Astrocyte (in vitro differentiated cells and primary cell): ENCODE results near the gene GPR32. TPM values are rescaled to one million over a fixed set of nuclear protein-coding genes. Genes with fewer than 3 reads are reported as not detected.

Experiments
- DNase-seq: peaks from one replicate; pipeline ENCODE4 v3.0.0-alpha.2; 2010; ENCODE audit warnings: low read depth
- FAIRE-seq: peaks from 2 replicates; lab custom pipeline; 2011; peaks lifted over from hg19 to GRCh38; lab: Jason Lieb, UNC
- H2AFZ ChIP-seq: 2 replicates; pipeline ENCODE4 v1.6.0; 2012; ENCODE audit warnings: low read depth, low read length, inconsistent platforms
- H3K27ac ChIP-seq: 2 replicates; pipeline ENCODE4 v1.5.1; 2011; ENCODE audit warnings: low read depth, low read length, inconsistent platforms
- H3K27me3 ChIP-seq: 2 replicates; pipeline ENCODE4 v1.6.0; 2011; ENCODE audit warnings: low read length, inconsistent platforms; ENCODE audit not compliant: insufficient read depth
- H3K36me3 ChIP-seq: 2 replicates; pipeline ENCODE4 v1.5.1; 2011; ENCODE audit warnings: low read length, inconsistent platforms; ENCODE audit not compliant: insufficient read depth
- H3K4me1 ChIP-seq: 2 replicates; pipeline ENCODE4 v1.5.1; 2011; ENCODE audit warnings: low read length, inconsistent platforms; ENCODE audit not compliant: insufficient read depth
- H3K4me2 ChIP-seq: 2 replicates; pipeline ENCODE4 v1.6.0; 2012; ENCODE audit warnings: low read length, inconsistent platforms
- H3K4me3 ChIP-seq: 2 replicates; pipeline ENCODE4 v1.5.1; 2011; ENCODE audit warnings: low read depth, mild to moderate bottlenecking, low read length, inconsistent platforms; ENCODE audit not compliant: insufficient read depth
- H3K79me2 ChIP-seq: 2 replicates; pipeline ENCODE4 v1.6.0; 2012; ENCODE audit warnings: mild to moderate bottlenecking, low read length, inconsistent platforms; ENCODE audit not compliant: insufficient read depth
- H3K9ac ChIP-seq: 2 replicates; pipeline ENCODE4 v1.6.0; 2012; ENCODE audit warnings: mild to moderate bottlenecking, low read length, inconsistent platforms
- H3K9me3 ChIP-seq: 2 replicates; pipeline ENCODE4 v1.5.1; 2012; ENCODE audit warnings: low read depth, mild to moderate bottlenecking, low read length, inconsistent platforms; ENCODE audit not compliant: insufficient read depth
- H4K20me1 ChIP-seq: 2 replicates; pipeline ENCODE4 v1.6.0; 2012; ENCODE audit warnings: low read length, inconsistent platforms; ENCODE audit not compliant: insufficient read depth
- H3K27ac Mint-ChIP-seq: one replicate; pipeline ENCODE4 v1.8.0; 2021; ENCODE audit warnings: mild to moderate bottlenecking, mixed read lengths; ENCODE audit not compliant: unreplicated experiment
- H3K27me3 Mint-ChIP-seq: one replicate; pipeline ENCODE4 v1.8.0; 2021; ENCODE audit warnings: low read depth, mixed read lengths; ENCODE audit not compliant: unreplicated experiment
- H3K36me3 Mint-ChIP-seq: one replicate; pipeline ENCODE4 v1.8.0; 2021; ENCODE audit warnings: low read depth, mixed read lengths; ENCODE audit not compliant: unreplicated experiment
- H3K4me1 Mint-ChIP-seq: one replicate; pipeline ENCODE4 v1.8.0; 2021; ENCODE audit warnings: low read depth, mixed read lengths; ENCODE audit not compliant: unreplicated experiment
- H3K4me3 Mint-ChIP-seq: one replicate; pipeline ENCODE4 v1.8.0; 2021; ENCODE audit warnings: mild to moderate bottlenecking, moderate library complexity, mixed read lengths; ENCODE audit not compliant: unreplicated experiment
- H3K9me3 Mint-ChIP-seq: one replicate; pipeline ENCODE4 v1.8.0; 2021; ENCODE audit warnings: mild to moderate bottlenecking, mixed read lengths; ENCODE audit not compliant: unreplicated experiment
- CTCF ChIP-seq: IDR thresholded peaks from 2 replicates; pipeline ENCODE4 v1.5.1; 2011; ENCODE audit warnings: low read depth, mild to moderate bottlenecking, inconsistent platforms, low read length, moderate library complexity; ENCODE audit not compliant: insufficient read depth
- EZH2 ChIP-seq: IDR thresholded peaks from 2 replicates; pipeline ENCODE4 v1.6.1; 2012; ENCODE audit warnings: mild to moderate bottlenecking, low read length, inconsistent platforms; ENCODE audit not compliant: insufficient read depth
- total RNA-seq: library from RNA; stranded (reverse); gene quantifications from 2 replicates; pipeline ENCODE4 v1.2.1, GENCODE V29; 2021

The GPR32 gene
- total RNA-seq, 1 donor from 2014 or later = not detected

GRCh38 chr19:50784710-50785109, 14.4 kb downstream of the GPR32 start:
- H3K27ac ChIP-seq = no peak overlapping the region
- no peaks in the 10 kb centered on the region for H3K9me3 ChIP-seq
- H3K4me3 ChIP-seq = no peak overlapping the region
- no peaks in the 10 kb centered on the region for H3K4me1 Mint-ChIP-seq
- H3K27me3 Mint-ChIP-seq = peaks cover 4% of the 10 kb centered on the region
- H3K36me3 Mint-ChIP-seq = no peaks in the 10 kb centered on the region
- H3K27me3 ChIP-seq = peaks cover 14% of the 10 kb centered on the region
- H3K4me2 ChIP-seq = no peak overlapping the region
- no peaks in the 10 kb centered on the region for H3K4me1 ChIP-seq
- no peak overlapping the region for H3K9ac ChIP-seq
- DNase-seq = no peak
- TF ChIP-seq EZH2 (no peak), CTCF (no peak)
- no peaks in the 10 kb centered on the region for H3K36me3 ChIP-seq
- H3K79me2 ChIP-seq = no peaks in the 10 kb centered on the region
- no peak overlapping the region for H3K4me3 Mint-ChIP-seq
- H4K20me1 ChIP-seq = no peaks in the 10 kb centered on the region
- no peak for FAIRE-seq
- H3K27ac Mint-ChIP-seq = no peak overlapping the region
- no peak overlapping the region for H2AFZ ChIP-seq
- H3K9me3 Mint-ChIP-seq = peaks cover 2% of the 10 kb centered on the region

GRCh38 chr19:50785329-50785728, 15.1 kb downstream of the GPR32 start:
- no peak for DNase-seq
- no peaks in the 10 kb centered on the region for H4K20me1 ChIP-seq
- H3K36me3 ChIP-seq = no peaks in the 10 kb centered on the region
- no peak overlapping the region for H3K9ac ChIP-seq
- no peak overlapping the region for H3K4me3 Mint-ChIP-seq
- no peaks in the 10 kb centered on the region for H3K9me3 ChIP-seq
- H3K4me3 ChIP-seq = no peak overlapping the region
- FAIRE-seq = no peak
- peaks cover 5% of the 10 kb centered on the region for H3K27me3 Mint-ChIP-seq
- no peaks in the 10 kb centered on the region for H3K9me3 Mint-ChIP-seq
- H3K4me1 ChIP-seq = no peaks in the 10 kb centered on the region
- no peak overlapping the region for H3K4me2 ChIP-seq
- no peak overlapping the region for H2AFZ ChIP-seq
- no peak for TF ChIP-seq CTCF
- TF ChIP-seq EZH2 = no peak
- no peak overlapping the region for H3K27ac Mint-ChIP-seq
- H3K4me1 Mint-ChIP-seq = no peaks in the 10 kb centered on the region
- no peaks in the 10 kb centered on the region for H3K36me3 Mint-ChIP-seq
- H3K27me3 ChIP-seq = peaks cover 8% of the 10 kb centered on the region
- H3K27ac ChIP-seq = no peak overlapping the region
- no peaks in the 10 kb centered on the region for H3K79me2 ChIP-seq

- no peak for FAIRE-seq
- no peak within 1 kb of the TSS for H3K27ac Mint-ChIP-seq
- no peak within 1 kb of the TSS for H3K27ac ChIP-seq
- peaks cover 5% of the 10 kb centered on the region for H4K20me1 ChIP-seq
- no peaks in the 10 kb centered on the region for H3K4me1 Mint-ChIP-seq
- peaks cover 3% of the 10 kb centered on the region for H3K36me3 Mint-ChIP-seq
- H3K27me3 Mint-ChIP-seq = peaks cover 5% of the 10 kb centered on the region
- H3K9me3 Mint-ChIP-seq = peaks cover 4% of the 10 kb centered on the region
- no peak for DNase-seq
- H3K9ac ChIP-seq = no peak within 1 kb of the TSS
- no peak within 1 kb of the TSS for H3K4me3 ChIP-seq
- H3K9me3 ChIP-seq = no peaks in the 10 kb centered on the region
- no peak within 1 kb of the TSS for H2AFZ ChIP-seq
- no peak within 1 kb of the TSS for H3K4me2 ChIP-seq
- no peaks in the 10 kb centered on the region for H3K79me2 ChIP-seq
- H3K4me3 Mint-ChIP-seq = no peak within 1 kb of the TSS
- no peaks in the 10 kb centered on the region for H3K27me3 ChIP-seq
- H3K4me1 ChIP-seq = no peaks in the 10 kb centered on the region
- no peak for TF ChIP-seq EZH2
- no peak for TF ChIP-seq CTCF
- no peaks in the 10 kb centered on the region for H3K36me3 ChIP-seq
Measured at GRCh38 chr19:50790396-50790795, 20.1 kb downstream of the GPR32 start, which contains the start of gene ACP4. ACP4 (plus strand) TSS chr19:50790415; CDS start chr19:50790415, 0 bp downstream.
